HEK293 (cell line): ENCODE measurements around the gene CXCL1.

ENCODE experiments used
- CTCF ChIA-PET: fragments of 350-600 bp; formaldehyde crosslinking; extraction: SDS; loops from one replicate; lab custom pipeline; 2021; ENCODE audit warnings: antibody characterized with exemption; lab: Yijun Ruan, JAX
- POLR2A ChIA-PET: fragments of 300-600 bp; formaldehyde crosslinking; extraction: SDS; loops from one replicate; lab custom pipeline; 2020; ENCODE audit warnings: antibody characterized with exemption, inconsistent platforms; lab: Yijun Ruan, JAX
- H3K27ac ChIP-seq: fragments of 200-500 bp; sonication (Bioruptor generic); 2 replicates; pipeline ENCODE4 v1.5.1; 2014; ENCODE audit warnings: low read depth, low read length, control low read depth, inconsistent platforms; ENCODE audit errors: extremely low read depth
- H3K36me3 ChIP-seq, 2 experiments: fragments of 200-500 bp in 1 of 2; sonication (Bioruptor generic) in 1 of 2; 1 replicate in 1 of 2; 2 replicates in 1 of 2; pipeline ENCODE4 v1.5.1; 2014 to 2017; ENCODE audit warnings: inconsistent platforms in 2 of 2, low read length in 2 of 2; ENCODE audit not compliant: control insufficient read depth in 2 of 2, insufficient read depth in 1 of 2
- H3K4me1 ChIP-seq: fragments of 200-500 bp; sonication (Bioruptor generic); 2 replicates; pipeline ENCODE4 v1.5.1; 2014; ENCODE audit warnings: mild to moderate bottlenecking, low read length, inconsistent platforms; ENCODE audit not compliant: control insufficient read depth, insufficient read depth
- H3K4me3 ChIP-seq: 2 replicates; pipeline ENCODE4 v1.5.1; 2011; ENCODE audit warnings: low read depth, mild to moderate bottlenecking, control low read depth, low read length, moderate library complexity
- H3K9me3 ChIP-seq: fragments of 200-500 bp; sonication (Bioruptor generic); 2 replicates; pipeline ENCODE4 v1.5.1; 2014; ENCODE audit warnings: low read depth, low read length, inconsistent platforms; ENCODE audit not compliant: control insufficient read depth, insufficient read depth
- BCL11B ChIP-seq: fragments of 450-650 bp; formaldehyde crosslinking; IDR thresholded peaks from 2 replicates; pipeline ENCODE4 v1.5.1; 2016; ENCODE audit warnings: low read depth, missing biosample characterization, missing genetic modification characterization
- GLIS1 ChIP-seq: fragments of 450-650 bp; formaldehyde crosslinking; IDR thresholded peaks from 2 replicates; pipeline ENCODE4 v1.5.1; 2016; ENCODE audit warnings: missing biosample characterization, missing genetic modification characterization
- REPIN1 ChIP-seq: fragments of 450-650 bp; formaldehyde crosslinking; IDR thresholded peaks from 2 replicates; pipeline ENCODE4 v1.5.1; 2017; ENCODE audit warnings: missing biosample characterization, missing genetic modification characterization, low read depth
- SALL2 ChIP-seq: fragments of 450-650 bp; formaldehyde crosslinking; IDR thresholded peaks from 2 replicates; pipeline ENCODE4 v1.5.0; 2017; ENCODE audit warnings: missing biosample characterization, mild to moderate bottlenecking, missing genetic modification characterization, borderline replicate concordance
- SP2 ChIP-seq: fragments of 450-650 bp; formaldehyde crosslinking; IDR thresholded peaks from 2 replicates; pipeline ENCODE4 v1.5.1; 2016; ENCODE audit warnings: missing biosample characterization, missing genetic modification characterization
- YY2 ChIP-seq: fragments of 450-650 bp; formaldehyde crosslinking; IDR thresholded peaks from 2 replicates; pipeline ENCODE4 v1.5.1; 2016; ENCODE audit warnings: missing biosample characterization, missing genetic modification characterization
- ZNF221 ChIP-seq: fragments of 450-650 bp; formaldehyde crosslinking; IDR thresholded peaks from 2 replicates; pipeline ENCODE4 v1.5.1; 2017; ENCODE audit warnings: missing biosample characterization, missing genetic modification characterization, borderline replicate concordance
- ZNF311 ChIP-seq: fragments of 450-650 bp; formaldehyde crosslinking; IDR thresholded peaks from 2 replicates; pipeline ENCODE4 v1.5.1; 2017; ENCODE audit warnings: missing biosample characterization, missing genetic modification characterization, borderline replicate concordance
- ZNF335 ChIP-seq: fragments of 450-650 bp; formaldehyde crosslinking; conservative IDR thresholded peaks from 2 replicates; pipeline ENCODE4 v1.5.1; 2016; ENCODE audit warnings: missing biosample characterization, missing genetic modification characterization
- ZNF354C ChIP-seq: fragments of 450-650 bp; formaldehyde crosslinking; IDR thresholded peaks from 2 replicates; pipeline ENCODE4 v1.5.1; 2016; ENCODE audit warnings: missing biosample characterization, missing genetic modification characterization, low read depth, borderline replicate concordance
- ZNF404 ChIP-seq: fragments of 450-650 bp; formaldehyde crosslinking; IDR thresholded peaks from 2 replicates; pipeline ENCODE4 v1.5.1; 2017; ENCODE audit warnings: missing biosample characterization, missing genetic modification characterization
- ZNF423 ChIP-seq: fragments of 450-650 bp; formaldehyde crosslinking; IDR thresholded peaks from 2 replicates; pipeline ENCODE4 v1.5.1; 2016; ENCODE audit warnings: missing biosample characterization, missing genetic modification characterization
- ZNF48 ChIP-seq: fragments of 450-650 bp; formaldehyde crosslinking; IDR thresholded peaks from 2 replicates; pipeline ENCODE4 v1.5.1; 2016; ENCODE audit warnings: missing biosample characterization, missing genetic modification characterization
- ZNF785 ChIP-seq: fragments of 450-650 bp; formaldehyde crosslinking; IDR thresholded peaks from 2 replicates; pipeline ENCODE4 v1.5.1; 2016; ENCODE audit warnings: missing biosample characterization, missing genetic modification characterization
- TF ChIP-seq, protein P1 (sequence below): fragments of 450-650 bp; formaldehyde crosslinking; conservative IDR thresholded peaks from 2 replicates; pipeline ENCODE4 v1.5.1; 2016; ENCODE audit warnings: low read depth, missing biosample characterization, missing genetic modification characterization
- TF ChIP-seq, protein P2 (sequence below): fragments of 450-650 bp; IDR thresholded peaks from 2 replicates; pipeline ENCODE4 v1.5.1; 2018; ENCODE audit warnings: missing biosample characterization, mild to moderate bottlenecking, missing genetic modification characterization
- TF ChIP-seq, protein P3 (sequence below): fragments of 450-650 bp; formaldehyde crosslinking; IDR thresholded peaks from 2 replicates; pipeline ENCODE4 v1.5.1; 2016; ENCODE audit warnings: missing biosample characterization, missing genetic modification characterization
- TF ChIP-seq, protein P4 (sequence below): fragments of 450-650 bp; formaldehyde crosslinking; IDR thresholded peaks from 2 replicates; pipeline ENCODE4 v1.5.0; 2017; ENCODE audit warnings: missing biosample characterization, missing genetic modification characterization, borderline replicate concordance
- TF ChIP-seq, protein P5 (sequence below): fragments of 450-650 bp; formaldehyde crosslinking; IDR thresholded peaks from 2 replicates; pipeline ENCODE4 v1.5.1; 2016; ENCODE audit warnings: missing biosample characterization, missing genetic modification characterization

The CXCL1 gene

DNA sequence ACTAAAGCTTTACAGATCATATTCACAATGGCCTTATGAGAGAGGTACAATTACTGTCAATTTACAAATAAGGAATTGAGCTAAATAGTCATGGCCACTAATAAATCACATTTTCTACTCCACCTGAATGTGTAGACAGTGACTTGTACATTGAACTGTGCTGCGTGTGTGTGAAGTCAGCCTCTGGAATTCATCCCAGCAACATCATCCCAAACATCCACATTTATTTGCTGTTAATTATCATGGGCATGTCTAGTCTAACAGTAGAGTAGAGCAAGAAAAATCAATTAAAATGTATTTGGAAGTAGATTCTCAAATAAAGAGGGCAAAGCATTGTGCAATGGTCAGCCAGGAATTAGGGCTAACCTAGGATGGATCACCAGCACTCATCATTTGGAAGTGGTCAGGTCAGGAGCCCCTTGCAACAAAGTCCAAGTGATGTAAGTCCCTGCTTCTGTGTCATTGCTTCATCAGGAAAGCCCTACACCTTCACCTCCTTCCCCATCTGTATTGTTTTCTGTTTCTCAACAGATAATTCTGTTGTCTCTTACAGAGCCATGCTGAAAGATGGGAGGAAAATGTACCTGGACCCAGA lies 20.9 kb upstream of the CXCL1 start:
- Histone ChIP-seq H3K27ac (no peak overlapping the region), H3K9me3 (no peaks in the 10 kb centered on the region), H3K4me3 (no peak overlapping the region), H3K4me1 (no peaks in the 10 kb centered on the region), H3K36me3 (no peaks in the 10 kb centered on the region)
- POLR2A ChIA-PET: no interaction called here
- TF ChIP-seq, protein P1, sequence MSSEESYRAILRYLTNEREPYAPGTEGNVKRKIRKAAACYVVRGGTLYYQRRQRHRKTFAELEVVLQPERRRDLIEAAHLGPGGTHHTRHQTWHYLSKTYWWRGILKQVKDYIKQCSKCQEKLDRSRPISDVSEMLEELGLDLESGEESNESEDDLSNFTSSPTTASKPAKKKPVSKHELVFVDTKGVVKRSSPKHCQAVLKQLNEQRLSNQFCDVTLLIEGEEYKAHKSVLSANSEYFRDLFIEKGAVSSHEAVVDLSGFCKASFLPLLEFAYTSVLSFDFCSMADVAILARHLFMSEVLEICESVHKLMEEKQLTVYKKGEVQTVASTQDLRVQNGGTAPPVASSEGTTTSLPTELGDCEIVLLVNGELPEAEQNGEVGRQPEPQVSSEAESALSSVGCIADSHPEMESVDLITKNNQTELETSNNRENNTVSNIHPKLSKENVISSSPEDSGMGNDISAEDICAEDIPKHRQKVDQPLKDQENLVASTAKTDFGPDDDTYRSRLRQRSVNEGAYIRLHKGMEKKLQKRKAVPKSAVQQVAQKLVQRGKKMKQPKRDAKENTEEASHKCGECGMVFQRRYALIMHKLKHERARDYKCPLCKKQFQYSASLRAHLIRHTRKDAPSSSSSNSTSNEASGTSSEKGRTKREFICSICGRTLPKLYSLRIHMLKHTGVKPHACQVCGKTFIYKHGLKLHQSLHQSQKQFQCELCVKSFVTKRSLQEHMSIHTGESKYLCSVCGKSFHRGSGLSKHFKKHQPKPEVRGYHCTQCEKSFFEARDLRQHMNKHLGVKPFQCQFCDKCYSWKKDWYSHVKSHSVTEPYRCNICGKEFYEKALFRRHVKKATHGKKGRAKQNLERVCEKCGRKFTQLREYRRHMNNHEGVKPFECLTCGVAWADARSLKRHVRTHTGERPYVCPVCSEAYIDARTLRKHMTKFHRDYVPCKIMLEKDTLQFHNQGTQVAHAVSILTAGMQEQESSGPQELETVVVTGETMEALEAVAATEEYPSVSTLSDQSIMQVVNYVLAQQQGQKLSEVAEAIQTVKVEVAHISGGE (tag by site-specific recombination): no peak
- TF ChIP-seq ZNF404 (tag by site-specific recombination): no peak
- no peak for TF ChIP-seq REPIN1 (tag by site-specific recombination)
- TF ChIP-seq GLIS1: no peak
- no peak for TF ChIP-seq ZNF48
- TF ChIP-seq ZNF354C (tag by site-specific recombination): no peak
- no peak for TF ChIP-seq ZNF785 (tag by site-specific recombination)
- TF ChIP-seq SALL2 (tag by site-specific recombination): no peak
- TF ChIP-seq ZNF423 (tag by site-specific recombination): no peak
- CTCF ChIA-PET: no interaction called here

DNA sequence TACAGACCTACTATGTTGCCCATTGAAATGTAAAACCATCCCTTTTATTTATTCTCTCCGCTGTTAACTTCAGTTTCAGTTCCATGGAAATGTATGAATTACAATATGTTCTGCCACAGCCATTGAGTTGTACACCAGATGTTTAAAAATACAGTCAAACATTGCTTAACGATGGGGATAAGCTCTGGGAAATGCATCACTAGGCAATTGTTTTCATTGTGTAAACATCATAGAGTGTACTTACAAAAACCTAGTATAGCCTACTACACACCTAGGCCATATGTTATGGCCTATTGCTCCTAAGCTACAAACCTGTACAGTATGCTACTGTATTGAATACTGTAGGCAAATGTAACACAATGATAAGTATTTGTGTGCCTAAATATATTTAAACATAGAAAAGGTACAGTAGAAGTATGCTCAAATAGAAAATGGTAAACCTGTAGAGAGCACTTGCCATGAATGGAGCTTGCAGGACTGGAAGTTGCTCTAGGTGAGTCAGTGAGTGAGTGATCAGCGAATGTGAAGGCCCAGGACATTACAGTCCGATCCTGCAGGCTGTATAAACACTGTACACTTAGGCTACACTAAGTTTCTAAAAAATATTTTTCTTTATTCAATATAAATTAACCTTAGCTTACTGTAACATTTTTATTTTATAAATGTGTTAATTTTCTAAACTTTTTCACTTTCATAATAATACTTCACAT lies 18.8 kb upstream of the CXCL1 start:
- TF ChIP-seq ZNF311 (tag by site-specific recombination): no peak
- TF ChIP-seq, protein P2, sequence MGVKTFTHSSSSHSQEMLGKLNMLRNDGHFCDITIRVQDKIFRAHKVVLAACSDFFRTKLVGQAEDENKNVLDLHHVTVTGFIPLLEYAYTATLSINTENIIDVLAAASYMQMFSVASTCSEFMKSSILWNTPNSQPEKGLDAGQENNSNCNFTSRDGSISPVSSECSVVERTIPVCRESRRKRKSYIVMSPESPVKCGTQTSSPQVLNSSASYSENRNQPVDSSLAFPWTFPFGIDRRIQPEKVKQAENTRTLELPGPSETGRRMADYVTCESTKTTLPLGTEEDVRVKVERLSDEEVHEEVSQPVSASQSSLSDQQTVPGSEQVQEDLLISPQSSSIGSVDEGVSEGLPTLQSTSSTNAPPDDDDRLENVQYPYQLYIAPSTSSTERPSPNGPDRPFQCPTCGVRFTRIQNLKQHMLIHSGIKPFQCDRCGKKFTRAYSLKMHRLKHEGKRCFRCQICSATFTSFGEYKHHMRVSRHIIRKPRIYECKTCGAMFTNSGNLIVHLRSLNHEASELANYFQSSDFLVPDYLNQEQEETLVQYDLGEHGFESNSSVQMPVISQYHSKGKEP: no peak
- TF ChIP-seq ZNF354C (tag by site-specific recombination): no peak
- TF ChIP-seq, all 188 proteins: peak for 0
- H3K4me1 ChIP-seq: no peaks in the 10 kb centered on the region
- H3K27ac ChIP-seq: no peak overlapping the region
- CTCF ChIA-PET: no interaction called here
- H3K36me3 ChIP-seq: no peaks in the 10 kb centered on the region
- no peaks in the 10 kb centered on the region for H3K9me3 ChIP-seq
- no peak overlapping the region for H3K4me3 ChIP-seq
- POLR2A ChIA-PET: no interaction called here

DNA sequence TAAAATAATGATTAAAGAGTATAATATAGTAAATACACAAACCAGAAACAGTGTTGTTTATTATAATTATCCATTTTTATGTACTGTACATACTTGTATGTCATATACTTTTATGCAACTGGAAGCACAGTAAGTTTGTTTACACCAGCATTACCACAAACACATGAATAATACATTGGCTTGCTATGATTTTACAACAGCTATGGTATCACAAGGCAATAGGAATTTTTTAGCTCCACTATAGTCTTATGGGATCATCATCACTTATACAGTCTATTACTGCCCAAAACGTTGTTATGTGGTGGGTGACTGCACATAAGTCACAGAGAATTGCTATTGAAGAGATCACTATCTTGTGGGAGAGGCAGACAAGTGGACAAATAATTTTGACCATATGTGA lies 17.9 kb upstream of the CXCL1 start:
- no peaks in the 10 kb centered on the region for H3K4me1 ChIP-seq
- ChIA-PET CTCF (no interaction called here), POLR2A (no interaction called here)
- no peak overlapping the region for H3K4me3 ChIP-seq
- no peak overlapping the region for H3K27ac ChIP-seq
- no peaks in the 10 kb centered on the region for H3K9me3 ChIP-seq
- H3K36me3 ChIP-seq: no peaks in the 10 kb centered on the region
- TF ChIP-seq YY2: no peak
- TF ChIP-seq BCL11B: no peak
- TF ChIP-seq SP2 (tag by site-specific recombination): no peak
- TF ChIP-seq, protein P3, sequence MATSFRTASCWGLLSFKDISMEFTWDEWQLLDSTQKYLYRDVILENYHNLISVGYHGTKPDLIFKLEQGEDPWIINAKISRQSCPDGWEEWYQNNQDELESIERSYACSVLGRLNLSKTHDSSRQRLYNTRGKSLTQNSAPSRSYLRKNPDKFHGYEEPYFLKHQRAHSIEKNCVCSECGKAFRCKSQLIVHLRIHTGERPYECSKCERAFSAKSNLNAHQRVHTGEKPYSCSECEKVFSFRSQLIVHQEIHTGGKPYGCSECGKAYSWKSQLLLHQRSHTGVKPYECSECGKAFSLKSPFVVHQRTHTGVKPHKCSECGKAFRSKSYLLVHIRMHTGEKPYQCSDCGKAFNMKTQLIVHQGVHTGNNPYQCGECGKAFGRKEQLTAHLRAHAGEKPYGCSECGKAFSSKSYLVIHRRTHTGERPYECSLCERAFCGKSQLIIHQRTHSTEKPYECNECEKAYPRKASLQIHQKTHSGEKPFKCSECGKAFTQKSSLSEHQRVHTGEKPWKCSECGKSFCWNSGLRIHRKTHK (tag by site-specific recombination): no peak
- TF ChIP-seq, protein P4, sequence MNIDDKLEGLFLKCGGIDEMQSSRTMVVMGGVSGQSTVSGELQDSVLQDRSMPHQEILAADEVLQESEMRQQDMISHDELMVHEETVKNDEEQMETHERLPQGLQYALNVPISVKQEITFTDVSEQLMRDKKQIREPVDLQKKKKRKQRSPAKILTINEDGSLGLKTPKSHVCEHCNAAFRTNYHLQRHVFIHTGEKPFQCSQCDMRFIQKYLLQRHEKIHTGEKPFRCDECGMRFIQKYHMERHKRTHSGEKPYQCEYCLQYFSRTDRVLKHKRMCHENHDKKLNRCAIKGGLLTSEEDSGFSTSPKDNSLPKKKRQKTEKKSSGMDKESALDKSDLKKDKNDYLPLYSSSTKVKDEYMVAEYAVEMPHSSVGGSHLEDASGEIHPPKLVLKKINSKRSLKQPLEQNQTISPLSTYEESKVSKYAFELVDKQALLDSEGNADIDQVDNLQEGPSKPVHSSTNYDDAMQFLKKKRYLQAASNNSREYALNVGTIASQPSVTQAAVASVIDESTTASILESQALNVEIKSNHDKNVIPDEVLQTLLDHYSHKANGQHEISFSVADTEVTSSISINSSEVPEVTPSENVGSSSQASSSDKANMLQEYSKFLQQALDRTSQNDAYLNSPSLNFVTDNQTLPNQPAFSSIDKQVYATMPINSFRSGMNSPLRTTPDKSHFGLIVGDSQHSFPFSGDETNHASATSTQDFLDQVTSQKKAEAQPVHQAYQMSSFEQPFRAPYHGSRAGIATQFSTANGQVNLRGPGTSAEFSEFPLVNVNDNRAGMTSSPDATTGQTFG (tag by site-specific recombination): no peak
- TF ChIP-seq, protein P5, sequence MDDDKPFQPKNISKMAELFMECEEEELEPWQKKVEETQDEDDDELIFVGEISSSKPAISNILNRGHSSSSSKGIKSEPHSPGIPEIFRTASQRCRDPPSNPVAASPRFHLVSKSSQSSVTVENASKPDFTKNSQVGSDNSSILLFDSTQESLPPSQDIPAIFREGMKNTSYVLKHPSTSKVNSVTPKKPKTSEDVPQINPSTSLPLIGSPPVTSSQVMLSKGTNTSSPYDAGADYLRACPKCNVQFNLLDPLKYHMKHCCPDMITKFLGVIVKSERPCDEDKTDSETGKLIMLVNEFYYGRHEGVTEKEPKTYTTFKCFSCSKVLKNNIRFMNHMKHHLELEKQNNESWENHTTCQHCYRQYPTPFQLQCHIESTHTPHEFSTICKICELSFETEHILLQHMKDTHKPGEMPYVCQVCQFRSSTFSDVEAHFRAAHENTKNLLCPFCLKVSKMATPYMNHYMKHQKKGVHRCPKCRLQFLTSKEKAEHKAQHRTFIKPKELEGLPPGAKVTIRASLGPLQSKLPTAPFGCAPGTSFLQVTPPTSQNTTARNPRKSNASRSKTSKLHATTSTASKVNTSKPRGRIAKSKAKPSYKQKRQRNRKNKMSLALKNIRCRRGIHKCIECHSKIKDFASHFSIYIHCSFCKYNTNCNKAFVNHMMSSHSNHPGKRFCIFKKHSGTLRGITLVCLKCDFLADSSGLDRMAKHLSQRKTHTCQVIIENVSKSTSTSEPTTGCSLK (tag by site-specific recombination): no peak
- no peak for TF ChIP-seq ZNF335 (tag by site-specific recombination)
- TF ChIP-seq ZNF221: no peak
